HG02623 (cell line): ENCODE results near the gene SYK.
"Not testable (repeated sequence)": the region's sequence is repeated elsewhere in the genome, so short reads cannot be mapped to it uniquely, and the experiment has no call there.

Source experiments
- ATAC-seq: cut with Tn5 transposase; IDR thresholded peaks from one replicate; pipeline ENCODE4 v1.9.1; 2021; ENCODE audit warnings: moderate library complexity; ENCODE audit not compliant: unreplicated experiment

Gene SYK

GRCh38 chr9:90795084-90795483 is 6.5 kb upstream of the SYK start:
- no peak for ATAC-seq

DNA sequence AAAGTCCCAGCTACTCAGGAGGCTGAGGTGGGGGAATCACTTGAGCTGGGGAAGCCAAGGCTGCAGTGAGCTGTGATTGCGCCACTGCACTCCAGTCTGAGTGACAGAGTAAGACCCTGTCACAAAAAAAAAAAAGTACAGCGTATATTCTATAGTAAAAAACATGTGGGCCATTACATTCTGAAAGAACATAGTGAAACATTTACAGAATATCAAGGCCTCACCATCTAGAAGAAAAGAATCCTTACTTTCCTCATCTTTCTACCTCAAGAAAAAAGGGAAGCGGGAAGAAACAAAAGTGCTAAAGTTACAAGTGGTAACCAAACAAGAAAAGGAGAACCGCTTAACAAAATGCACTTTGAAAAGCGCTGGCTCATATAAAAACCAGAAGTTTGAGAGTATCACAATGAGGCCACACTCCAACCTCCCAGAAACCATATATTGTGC is 5.7 kb upstream of the SYK start:
- ATAC-seq: peak; percentile 32

DNA sequence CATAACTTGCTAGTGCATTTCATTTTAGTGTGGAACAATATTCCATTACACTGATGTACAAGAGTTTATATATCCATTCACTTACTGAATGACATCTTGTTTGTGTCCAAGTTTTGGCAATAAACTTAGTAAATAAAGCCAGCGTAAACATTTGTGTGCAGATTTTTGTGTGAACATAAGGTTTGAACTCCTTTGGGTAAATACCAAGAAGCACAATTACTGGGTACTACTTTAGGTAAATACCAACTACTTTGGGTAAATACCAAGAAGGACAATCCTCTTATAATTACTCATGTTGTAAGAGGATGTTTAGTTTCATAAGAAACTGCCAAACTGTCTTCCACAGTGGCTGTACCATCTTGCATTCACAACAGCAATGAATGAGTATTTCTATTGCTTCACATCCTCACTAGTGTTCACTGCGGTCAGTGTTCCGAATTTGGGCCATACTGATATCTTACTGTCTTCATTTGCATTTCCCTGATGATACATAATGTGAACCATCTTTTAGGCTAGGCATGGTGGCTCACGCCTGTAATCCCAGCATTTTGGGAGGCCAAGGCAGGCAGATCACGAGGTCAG is 2.3 kb upstream of the SYK start:
- no peak for ATAC-seq

DNA sequence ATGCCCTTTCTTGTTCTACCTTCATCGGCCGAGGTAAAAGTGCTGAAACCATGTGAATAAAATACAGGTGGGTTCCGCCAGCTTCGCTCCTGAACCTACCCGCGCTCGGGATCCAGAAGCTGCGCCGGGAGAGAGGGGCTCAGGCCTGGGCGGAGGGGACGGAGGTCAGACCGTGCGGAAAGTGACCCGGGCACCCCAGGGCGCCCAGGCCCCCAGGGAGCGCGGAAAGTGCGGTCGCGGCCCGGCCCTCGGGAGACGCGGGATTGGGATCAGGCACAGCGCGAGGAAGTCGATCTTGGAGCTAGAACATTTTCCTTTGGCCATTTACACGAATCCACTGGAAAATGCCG is 329 bp downstream of the SYK start:
- ATAC-seq: no peak

DNA sequence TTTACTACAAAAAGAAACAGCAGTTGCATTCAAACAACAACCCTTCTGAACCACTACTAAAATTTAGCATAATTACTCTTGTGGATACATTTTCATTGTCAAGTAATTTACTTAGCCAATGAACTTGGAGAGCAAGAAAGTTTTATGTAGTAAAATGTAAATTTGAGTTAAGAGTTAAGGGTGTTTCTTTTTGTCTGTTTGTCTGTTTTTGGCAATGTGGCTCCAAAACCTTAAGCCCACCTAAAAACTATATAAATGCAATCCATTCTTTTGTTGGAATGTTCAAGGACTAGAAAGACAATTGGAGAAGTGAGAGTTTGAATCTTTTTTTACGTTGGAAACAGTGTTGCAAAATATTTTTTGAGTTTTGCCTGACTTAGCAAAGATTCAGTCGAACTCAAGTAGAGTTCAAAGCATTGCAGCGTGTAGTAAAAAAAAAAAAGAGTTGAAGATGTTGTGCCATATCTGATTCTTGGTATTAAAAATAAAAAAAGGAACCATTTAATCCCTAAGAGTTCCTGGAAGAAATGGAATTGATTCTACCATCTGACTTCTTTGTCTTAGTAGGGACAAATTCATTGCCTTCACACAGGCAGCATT is 867 bp downstream of the SYK start:
- no peak for ATAC-seq

GRCh38 chr9:90803860-90804593 is 2.4 kb downstream of the SYK start:
- ATAC-seq: no peak

GRCh38 chr9:90805006-90805996 is 3.7 kb downstream of the SYK start:
- no peak for ATAC-seq

DNA sequence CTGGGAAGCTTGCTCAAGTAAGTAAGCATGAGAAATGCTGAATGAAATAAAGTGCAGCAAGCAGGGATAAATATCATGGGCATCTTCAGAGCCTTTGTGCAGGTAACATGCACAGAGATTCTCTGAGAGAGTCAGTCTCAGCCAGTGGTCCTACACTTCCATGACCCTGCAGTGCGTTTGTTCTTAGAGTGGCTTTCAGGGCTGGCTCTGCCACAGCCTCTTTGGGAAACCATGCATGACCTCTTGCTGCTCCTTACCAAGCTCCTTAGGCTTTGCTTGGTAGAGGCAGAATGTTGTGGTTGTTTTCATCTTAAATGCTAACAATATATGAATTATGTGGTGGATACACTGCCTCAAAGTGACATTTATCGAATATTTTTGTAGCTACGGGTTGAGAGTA is 5.4 kb downstream of the SYK start:
- no peak for ATAC-seq

DNA sequence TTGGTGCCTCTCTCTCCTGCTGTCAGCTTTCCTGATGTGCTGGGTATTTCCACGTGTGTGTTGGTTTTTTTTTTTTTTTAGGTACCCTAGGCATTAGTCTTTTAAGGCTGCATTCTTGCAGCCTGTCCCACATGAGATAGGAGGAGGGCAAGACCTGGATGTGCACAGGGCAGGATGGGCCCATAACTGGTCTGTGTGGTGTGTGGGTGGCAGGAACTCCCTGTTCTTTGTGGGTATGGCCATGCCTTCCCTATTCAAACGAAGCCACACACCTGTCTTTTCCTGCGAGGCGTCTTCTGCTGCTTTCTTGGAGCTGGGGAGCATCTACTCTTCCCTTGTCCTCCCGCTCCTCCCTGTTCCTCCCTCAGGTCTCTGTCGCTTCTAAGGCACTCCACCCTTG is 6.8 kb downstream of the SYK start:
- ATAC-seq: no peak

- ATAC-seq: no peak
These were observed 7.5 kb downstream of the SYK start for GRCh38 chr9:90808890-90809685.

GRCh38 chr9:90810691-90811090 is 9.1 kb downstream of the SYK start:
- no peak for ATAC-seq

DNA sequence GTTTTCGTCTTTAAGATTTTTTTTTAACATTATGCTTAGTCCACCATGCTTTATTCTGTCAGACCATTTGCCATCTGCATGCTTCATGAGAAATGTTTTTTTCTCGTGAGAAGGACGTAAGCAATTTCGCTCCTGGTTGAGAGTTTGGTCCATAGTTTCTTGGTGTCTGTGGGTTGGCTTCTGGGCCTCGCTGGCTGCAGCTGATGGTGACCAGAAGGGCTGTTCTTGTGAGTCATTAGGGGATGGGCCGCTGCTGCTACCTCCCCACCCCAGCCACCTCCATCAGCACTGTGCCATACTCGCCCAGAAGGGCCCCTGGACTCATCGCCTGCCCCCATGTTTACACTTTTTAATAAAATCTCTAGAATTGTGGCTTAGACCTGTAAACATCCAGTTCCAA is 11.4 kb downstream of the SYK start:
- no peak for ATAC-seq

- no peak for ATAC-seq
These were observed 11.9 kb downstream of the SYK start for GRCh38 chr9:90813523-90813922.

DNA sequence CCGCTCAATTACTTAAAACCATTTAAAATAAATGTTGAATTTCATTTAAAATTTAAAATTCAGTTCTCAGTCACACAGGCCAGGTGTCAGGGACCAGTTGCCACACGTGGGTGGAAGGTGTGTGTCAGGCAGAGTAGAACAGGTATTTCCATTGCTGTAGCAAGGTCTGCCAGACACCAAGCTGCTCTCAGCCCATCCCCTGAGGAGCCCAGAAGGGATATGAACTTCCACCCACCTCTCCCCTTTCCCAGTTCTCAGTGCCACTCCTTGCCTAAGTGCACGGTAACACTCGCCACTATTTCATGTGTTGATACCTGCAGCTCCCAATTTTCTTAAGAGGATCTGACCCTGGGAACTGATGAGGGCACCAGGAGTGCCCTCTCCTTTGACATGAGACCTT is 12.7 kb downstream of the SYK start:
- ATAC-seq: no peak

- no peak for ATAC-seq
These were observed 13.7 kb downstream of the SYK start for GRCh38 chr9:90815183-90815943.

- no peak for ATAC-seq
These were observed 14.3 kb downstream of the SYK start for GRCh38 chr9:90815944-90816357.

DNA sequence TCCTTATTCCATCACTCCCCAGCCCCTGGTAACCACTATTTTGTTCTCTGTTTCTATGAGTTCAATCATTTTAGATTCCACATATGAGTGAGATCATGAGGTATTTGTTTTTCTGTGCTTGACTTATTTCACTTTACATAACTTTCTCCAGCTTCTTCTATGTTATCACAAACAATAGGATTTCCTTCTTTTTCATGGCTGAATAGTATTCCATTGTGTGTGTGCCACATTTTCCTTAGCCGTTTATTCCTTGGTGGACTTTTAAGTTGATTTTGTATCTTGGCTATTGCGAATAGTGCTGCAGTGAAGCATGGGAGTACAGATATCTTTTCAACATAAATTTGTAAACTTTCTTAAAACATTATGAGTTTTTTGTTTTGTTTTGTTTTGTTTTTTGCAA is 15.1 kb downstream of the SYK start:
- no peak for ATAC-seq

DNA sequence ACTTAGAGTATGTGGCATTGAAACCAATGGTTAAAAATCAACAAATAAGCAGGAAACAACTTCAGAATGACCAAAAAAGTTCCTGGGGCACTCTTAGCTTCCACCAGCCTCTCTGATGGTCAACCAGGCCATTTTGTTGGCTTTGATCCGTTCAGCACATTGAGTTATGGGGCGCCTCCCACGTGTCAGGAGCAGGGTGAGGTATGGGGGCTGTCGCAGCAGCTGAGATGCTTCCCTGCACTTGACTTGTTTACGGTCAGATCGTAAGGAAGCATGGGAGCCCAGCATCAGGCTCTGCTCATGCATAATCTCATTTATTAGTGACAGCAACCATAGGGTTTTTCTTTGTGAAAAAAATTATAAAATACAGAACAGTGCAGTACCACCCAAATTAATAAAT is 16.7 kb downstream of the SYK start:
- ATAC-seq: no peak

GRCh38 chr9:90820406-90820805 is 18.8 kb downstream of the SYK start:
- not testable (repeated sequence) for ATAC-seq

DNA sequence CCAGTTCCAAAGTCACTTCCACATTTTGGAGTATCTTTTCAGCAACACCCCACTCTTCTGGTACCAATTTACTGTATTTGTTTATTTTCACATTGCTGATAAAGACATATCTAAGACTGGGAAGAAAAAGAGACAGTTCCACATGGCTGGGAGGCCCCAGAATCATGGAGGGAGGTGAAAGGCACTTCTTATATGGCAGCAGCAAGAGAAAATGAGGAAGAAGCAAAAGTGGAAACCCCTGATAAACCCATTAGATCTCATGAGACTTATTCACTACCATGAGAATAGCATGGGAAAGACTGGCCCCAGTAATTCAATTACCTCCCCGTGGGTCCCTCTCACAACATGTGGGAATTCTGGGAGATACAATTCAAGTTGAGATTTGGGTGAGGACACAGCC is 19.6 kb downstream of the SYK start:
- ATAC-seq: not testable (repeated sequence)
